HG03439 (cell line): ENCODE results near the gene USP24.

Experiments
- ATAC-seq: cut with Tn5 transposase; IDR thresholded peaks from one replicate; pipeline ENCODE4 v1.9.1; 2021; ENCODE audit warnings: mild to moderate bottlenecking, moderate library complexity; ENCODE audit not compliant: unreplicated experiment

USP24 gene

GRCh38 chr1:55164906-55165305, 50.3 kb downstream of the USP24 start:
- no peak for ATAC-seq

- no peak for ATAC-seq
Observed at GRCh38 chr1:55159571-55159970, 55.6 kb downstream of the USP24 start.

- no peak for ATAC-seq
Observed at GRCh38 chr1:55156608-55157007, 58.6 kb downstream of the USP24 start.

GRCh38 chr1:55156093-55156492, 59.1 kb downstream of the USP24 start:
- no peak for ATAC-seq

GRCh38 chr1:55155522-55155921, 59.6 kb downstream of the USP24 start:
- ATAC-seq, result no peak

- no peak for ATAC-seq
Observed at GRCh38 chr1:55154616-55155015, 60.5 kb downstream of the USP24 start.

GRCh38 chr1:55153031-55153430, 62.1 kb downstream of the USP24 start:
- no peak for ATAC-seq

- ATAC-seq, result peak; percentile 58
Observed at GRCh38 chr1:55150880-55151588, 64.1 kb downstream of the USP24 start.

- no peak for ATAC-seq
Observed at GRCh38 chr1:55148676-55149075, 66.5 kb downstream of the USP24 start.

- ATAC-seq, result no peak
Observed at GRCh38 chr1:55147524-55147923, 67.6 kb downstream of the USP24 start.

- no peak for ATAC-seq
Observed at GRCh38 chr1:55146781-55147180, 68.4 kb downstream of the USP24 start.

GRCh38 chr1:55144886-55145285, 70.3 kb downstream of the USP24 start:
- no peak for ATAC-seq

- no peak for ATAC-seq
Observed at GRCh38 chr1:55143684-55144083, 71.5 kb downstream of the USP24 start.

- no peak for ATAC-seq
Observed at GRCh38 chr1:55141295-55141893, 73.8 kb downstream of the USP24 start.

- peak; percentile 65 for ATAC-seq
Observed at GRCh38 chr1:55140546-55140983, 74.6 kb downstream of the USP24 start.

- ATAC-seq, result no peak
Observed at GRCh38 chr1:55140137-55140536, 75.0 kb downstream of the USP24 start.

GRCh38 chr1:55138823-55139222, 76.3 kb downstream of the USP24 start:
- no peak for ATAC-seq

GRCh38 chr1:55134152-55134808, 80.9 kb downstream of the USP24 start:
- no peak for ATAC-seq

- ATAC-seq, result no peak
Observed at GRCh38 chr1:55131801-55132200, 83.4 kb downstream of the USP24 start.

- ATAC-seq, result no peak
Observed at GRCh38 chr1:55131218-55131617, 83.9 kb downstream of the USP24 start.

GRCh38 chr1:55129194-55129728, 85.9 kb downstream of the USP24 start:
- ATAC-seq, result no peak
